ENCODE data around the gene TYMS.
A peak's percentile ranks its signal among the peaks of the same experiment; 100 is the strongest.

Gene TYMS

GRCh38 chr18:673769-674168 is 16.3 kb downstream of the TYMS start:
- H3K4me3 ChIP-seq (ENCODE audit: low read depth, low read length), result no peak overlapping the region
- TF ChIP-seq CTCF (IDR thresholded peaks at IDR 0.05; ENCODE audit: low read depth, low read length), result no peak
- in situ Hi-C loops (cut with HindIII; ENCODE audit: low sequenced_read_pairs), result no loop called here
- no peak for DNase-seq (ENCODE audit: low read depth, low spot score)

GRCh38 chr18:675307-675706 is 17.9 kb downstream of the TYMS start:
- no peak for TF ChIP-seq CTCF (IDR thresholded peaks at IDR 0.05; ENCODE audit: low read depth, low read length)
- in situ Hi-C loops (cut with HindIII; ENCODE audit: low sequenced_read_pairs), result no loop called here
- H3K4me3 ChIP-seq (ENCODE audit: low read depth, low read length), result no peak overlapping the region
- no peak for DNase-seq (ENCODE audit: low read depth, low spot score)

- no peak overlapping the region for H3K4me3 ChIP-seq (ENCODE audit: low read depth, low read length)
- in situ Hi-C loops (cut with HindIII; ENCODE audit: low sequenced_read_pairs), result no loop called here
- TF ChIP-seq CTCF (IDR thresholded peaks at IDR 0.05; ENCODE audit: low read depth, low read length), result no peak
- no peak for DNase-seq (ENCODE audit: low read depth, low spot score)
These were observed 18.6 kb downstream of the TYMS start for GRCh38 chr18:676069-676468.

- no peak for DNase-seq (ENCODE audit: low read depth, low spot score)
- in situ Hi-C loops (cut with HindIII; ENCODE audit: low sequenced_read_pairs), result no loop called here
- no peak overlapping the region for H3K4me3 ChIP-seq (ENCODE audit: low read depth, low read length)
- TF ChIP-seq CTCF (IDR thresholded peaks at IDR 0.05; ENCODE audit: low read depth, low read length), result no peak
These were observed 19.3 kb downstream of the TYMS start for GRCh38 chr18:676736-677135.

- no peak for TF ChIP-seq CTCF (IDR thresholded peaks at IDR 0.05; ENCODE audit: low read depth, low read length)
- H3K4me3 ChIP-seq (ENCODE audit: low read depth, low read length), result no peak overlapping the region
- DNase-seq (ENCODE audit: low read depth, low spot score), result no peak
- in situ Hi-C loops (cut with HindIII; ENCODE audit: low sequenced_read_pairs), result no loop called here
These were observed 19.7 kb downstream of the TYMS start for GRCh38 chr18:677145-677544.

- H3K4me3 ChIP-seq (ENCODE audit: low read depth, low read length), result no peak overlapping the region
- TF ChIP-seq CTCF (IDR thresholded peaks at IDR 0.05; ENCODE audit: low read depth, low read length), result no peak
- DNase-seq (ENCODE audit: low read depth, low spot score), result peak; percentile 39
- in situ Hi-C loops (cut with HindIII; ENCODE audit: low sequenced_read_pairs), result no loop called here
These were observed 20.5 kb downstream of the TYMS start for GRCh38 chr18:677951-678381.

Measured in astrocyte of the spinal cord (primary cell).